GM23338 (cell line): ENCODE measurements around the gene CCDC149. TPM values are rescaled to one million over a fixed set of nuclear protein-coding genes. Genes with fewer than 3 reads are reported as not detected.

Experiments used
- ATAC-seq: fragments of 200-7000 bp; cut with Tn5 transposase; 3 replicates; pipeline ENCODE4 v1.9.1; 2020
- DNase-seq: peaks from one replicate; pipeline ENCODE4 v3.0.0-alpha.2; 2015; ENCODE audit warnings: low spot score
- H2AFZ ChIP-seq: fragments of 200-600 bp; sonication (generic); 2 replicates; pipeline ENCODE4 v1.8.0; 2016; ENCODE audit warnings: antibody characterized with exemption, mild to moderate bottlenecking, moderate library complexity
- H3F3A ChIP-seq: fragments of 200-600 bp; sonication (generic); replicated peaks from 2 replicates; pipeline ENCODE4 v1.8.0; 2017; ENCODE audit warnings: antibody characterized with exemption, mixed run types, low read depth
- H3K27ac ChIP-seq: fragments of 200-600 bp; sonication (generic); 2 replicates; pipeline ENCODE4 v1.6.1; 2016; ENCODE audit warnings: low read depth
- H3K27me3 ChIP-seq: fragments of 200-600 bp; sonication (generic); 2 replicates; pipeline ENCODE4 v1.8.0; 2016; ENCODE audit warnings: mild to moderate bottlenecking, mixed run types, moderate library complexity; ENCODE audit not compliant: insufficient read depth
- H3K36me3 ChIP-seq: fragments of 200-600 bp; sonication (generic); 2 replicates; pipeline ENCODE4 v1.8.0; 2016; ENCODE audit warnings: mild to moderate bottlenecking; ENCODE audit not compliant: insufficient read depth
- H3K4me1 ChIP-seq: fragments of 200-600 bp; sonication (generic); 2 replicates; pipeline ENCODE4 v1.8.0; 2016; ENCODE audit warnings: mild to moderate bottlenecking, moderate library complexity; ENCODE audit not compliant: insufficient read depth
- H3K4me2 ChIP-seq: fragments of 200-600 bp; sonication (generic); 2 replicates; pipeline ENCODE4 v1.7.1; 2017; ENCODE audit warnings: mixed run types
- H3K4me3 ChIP-seq: fragments of 200-600 bp; sonication (generic); 2 replicates; pipeline ENCODE4 v1.6.1; 2016; ENCODE audit warnings: mixed run types
- H3K79me2 ChIP-seq: fragments of 200-600 bp; sonication (generic); replicated peaks from 2 replicates; pipeline ENCODE4 v1.8.0; 2017; ENCODE audit warnings: mild to moderate bottlenecking; ENCODE audit not compliant: insufficient read depth
- H3K9me2 ChIP-seq: fragments of 200-600 bp; sonication (generic); 2 replicates; pipeline ENCODE4 v1.8.0; 2017; ENCODE audit not compliant: insufficient read depth
- H4K20me1 ChIP-seq: fragments of 200-600 bp; sonication (generic); replicated peaks from 2 replicates; pipeline ENCODE4 v1.8.0; 2017; ENCODE audit warnings: mild to moderate bottlenecking; ENCODE audit not compliant: insufficient read depth
- H3K27ac Mint-ChIP-seq: 2 replicates; pipeline ENCODE4 v1.8.0; 2020; ENCODE audit warnings: inconsistent platforms, mild to moderate bottlenecking, moderate library complexity, mixed read lengths
- H3K27me3 Mint-ChIP-seq: 3 replicates; pipeline ENCODE4 v1.8.0; 2022; ENCODE audit warnings: low read depth, mild to moderate bottlenecking, moderate library complexity, mixed read lengths, inconsistent platforms; ENCODE audit not compliant: insufficient read depth, poor library complexity
- H3K36me3 Mint-ChIP-seq: 3 replicates; pipeline ENCODE4 v1.8.0; 2021; ENCODE audit warnings: low read depth, mild to moderate bottlenecking, inconsistent platforms, moderate library complexity, mixed read lengths
- H3K4me1 Mint-ChIP-seq: 3 replicates; pipeline ENCODE4 v1.8.0; 2020; ENCODE audit warnings: mild to moderate bottlenecking, inconsistent platforms, mixed read lengths
- H3K4me3 Mint-ChIP-seq: 3 replicates; pipeline ENCODE4 v1.8.0; 2021; ENCODE audit warnings: moderate library complexity, mild to moderate bottlenecking, inconsistent platforms, mixed read lengths
- H3K9me3 Mint-ChIP-seq: 3 replicates; pipeline ENCODE4 v1.8.0; 2020; ENCODE audit warnings: moderate library complexity, mild to moderate bottlenecking, inconsistent platforms, mixed read lengths
- EZH2phosphoT487 ChIP-seq: fragments of 200-600 bp; sonication (generic); IDR thresholded peaks from one replicate; pipeline ENCODE4 v1.8.1; 2018; ENCODE audit warnings: antibody characterized with exemption; ENCODE audit not compliant: unreplicated experiment
- JUNB ChIP-seq: IDR thresholded peaks from one replicate; pipeline ENCODE4 v1.6.1; 2016; ENCODE audit warnings: antibody characterized with exemption; ENCODE audit not compliant: unreplicated experiment
- NANOG ChIP-seq: IDR thresholded peaks from 2 replicates; pipeline ENCODE4 v1.6.1; 2016; ENCODE audit warnings: antibody characterized with exemption, borderline replicate concordance
- STAT1 ChIP-seq: IDR thresholded peaks from one replicate; pipeline ENCODE4 v1.6.1; 2016; ENCODE audit warnings: antibody characterized with exemption; ENCODE audit not compliant: unreplicated experiment
- ZNF114 ChIP-seq: fragments of 250-450 bp; sonication (Bioruptor Pico); IDR thresholded peaks from 2 replicates; pipeline ENCODE4 v1.5.0; 2020; ENCODE audit warnings: mild to moderate bottlenecking, moderate library complexity
- polyA plus RNA-seq: library from polyadenylated mRNA; unstranded; fragments of >200 nt; fragmentation: Nextera tagmentation; extraction: Ambion mirVana; gene quantifications from 2 replicates; pipeline ENCODE4 v1.2.1, GENCODE V29; 2016
- total RNA-seq: library from RNA; depleted of rRNA; stranded (reverse); fragments of >200 nt; shearing (Covaris generic); gene quantifications from 2 replicates; pipeline ENCODE4 v1.2.3, GENCODE V29; 2014
- TF ChIP-seq, protein P1 (sequence below): IDR thresholded peaks from one replicate; pipeline ENCODE4 v1.6.1; 2018; ENCODE audit warnings: antibody characterized with exemption; ENCODE audit not compliant: unreplicated experiment
- TF ChIP-seq, protein P2 (sequence below): IDR thresholded peaks from 2 replicates; pipeline ENCODE4 v1.6.1; 2016; ENCODE audit warnings: antibody characterized with exemption

The CCDC149 gene
- total and polyA plus RNA-seq, 2 experiments from 2014 or later, result 2.6 to 6.4 TPM

DNA sequence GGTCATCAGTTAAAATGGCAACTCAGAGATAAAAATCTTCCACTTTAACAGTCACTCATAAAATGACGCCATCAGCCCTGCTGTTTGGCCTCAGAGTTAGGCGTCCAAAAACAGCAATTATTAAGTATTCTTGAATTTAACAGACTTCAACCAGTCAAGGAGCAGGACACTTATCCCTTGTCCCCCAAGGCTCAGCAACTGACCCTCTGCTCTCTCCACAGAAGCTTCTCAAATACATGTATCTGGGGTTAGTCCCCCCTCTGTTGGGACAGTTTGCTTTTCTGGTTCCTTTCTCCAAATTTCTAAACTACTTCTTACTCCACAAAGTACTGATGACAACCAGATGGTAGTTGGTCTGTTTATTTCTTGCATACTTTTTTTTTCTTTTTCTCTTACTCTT is 63.1 kb downstream of the CCDC149 start:
- Mint-ChIP-seq H3K4me3 (no peak overlapping the region), H3K27ac (no peak overlapping the region), H3K27me3 (peaks cover 2% of the 10 kb centered on the region), H3K36me3 (no peaks in the 10 kb centered on the region; the same call in 2 of the 3 replicates), H3K9me3 (no peaks in the 10 kb centered on the region; the same call in 2 of the 3 replicates), H3K4me1 (peaks cover 20% of the 10 kb centered on the region)
- Histone ChIP-seq H3K9me2 (no peaks in the 10 kb centered on the region), H3K36me3 (no peaks in the 10 kb centered on the region), H3K4me1 (no peaks in the 10 kb centered on the region; the same call in 1 of the 2 replicates), H3K27ac (no peak overlapping the region), H3K4me2 (no peak overlapping the region), H3K27me3 (no peaks in the 10 kb centered on the region), H3K4me3 (no peak overlapping the region), H3K79me2 (no peaks in the 10 kb centered on the region), H4K20me1 (0 out of 2 replicates have a peak, but pooled peaks cover 2% of the 10 kb centered on the region), H2AFZ (no peak overlapping the region), H3F3A (no peaks in the 10 kb centered on the region)
- TF ChIP-seq, protein P1, sequence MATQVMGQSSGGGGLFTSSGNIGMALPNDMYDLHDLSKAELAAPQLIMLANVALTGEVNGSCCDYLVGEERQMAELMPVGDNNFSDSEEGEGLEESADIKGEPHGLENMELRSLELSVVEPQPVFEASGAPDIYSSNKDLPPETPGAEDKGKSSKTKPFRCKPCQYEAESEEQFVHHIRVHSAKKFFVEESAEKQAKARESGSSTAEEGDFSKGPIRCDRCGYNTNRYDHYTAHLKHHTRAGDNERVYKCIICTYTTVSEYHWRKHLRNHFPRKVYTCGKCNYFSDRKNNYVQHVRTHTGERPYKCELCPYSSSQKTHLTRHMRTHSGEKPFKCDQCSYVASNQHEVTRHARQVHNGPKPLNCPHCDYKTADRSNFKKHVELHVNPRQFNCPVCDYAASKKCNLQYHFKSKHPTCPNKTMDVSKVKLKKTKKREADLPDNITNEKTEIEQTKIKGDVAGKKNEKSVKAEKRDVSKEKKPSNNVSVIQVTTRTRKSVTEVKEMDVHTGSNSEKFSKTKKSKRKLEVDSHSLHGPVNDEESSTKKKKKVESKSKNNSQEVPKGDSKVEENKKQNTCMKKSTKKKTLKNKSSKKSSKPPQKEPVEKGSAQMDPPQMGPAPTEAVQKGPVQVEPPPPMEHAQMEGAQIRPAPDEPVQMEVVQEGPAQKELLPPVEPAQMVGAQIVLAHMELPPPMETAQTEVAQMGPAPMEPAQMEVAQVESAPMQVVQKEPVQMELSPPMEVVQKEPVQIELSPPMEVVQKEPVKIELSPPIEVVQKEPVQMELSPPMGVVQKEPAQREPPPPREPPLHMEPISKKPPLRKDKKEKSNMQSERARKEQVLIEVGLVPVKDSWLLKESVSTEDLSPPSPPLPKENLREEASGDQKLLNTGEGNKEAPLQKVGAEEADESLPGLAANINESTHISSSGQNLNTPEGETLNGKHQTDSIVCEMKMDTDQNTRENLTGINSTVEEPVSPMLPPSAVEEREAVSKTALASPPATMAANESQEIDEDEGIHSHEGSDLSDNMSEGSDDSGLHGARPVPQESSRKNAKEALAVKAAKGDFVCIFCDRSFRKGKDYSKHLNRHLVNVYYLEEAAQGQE, result no peak
- TF ChIP-seq STAT1 (no peak), ZNF114 (no peak), JUNB (no peak)
- DNase-seq (no peak), ATAC-seq (no peak)

DNA sequence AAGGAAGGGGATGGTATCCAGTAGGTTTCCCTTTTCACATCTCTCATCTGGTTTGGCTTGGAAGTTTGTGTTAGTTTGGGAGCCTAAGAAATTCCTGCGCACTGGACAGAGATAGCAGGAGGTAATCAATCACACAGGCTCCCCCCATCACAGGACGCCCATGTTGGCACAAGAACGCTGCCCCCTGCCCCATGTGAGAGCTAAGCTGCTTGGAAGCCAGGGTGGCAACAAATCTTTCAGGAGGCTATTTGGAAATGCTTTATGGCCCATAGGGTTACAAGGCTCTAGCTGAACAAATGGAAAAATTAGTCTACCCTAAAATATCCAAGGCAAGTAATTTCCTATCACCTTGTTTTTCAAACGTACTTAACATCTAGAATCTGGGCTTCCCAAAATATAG is 63.5 kb downstream of the CCDC149 start:
- Mint-ChIP-seq H3K27ac (no peak overlapping the region), H3K4me1 (peaks cover 20% of the 10 kb centered on the region), H3K36me3 (no peaks in the 10 kb centered on the region; the same call in 2 of the 3 replicates), H3K9me3 (no peaks in the 10 kb centered on the region; the same call in 2 of the 3 replicates), H3K27me3 (peaks cover 2% of the 10 kb centered on the region), H3K4me3 (no peak overlapping the region)
- Histone ChIP-seq H3K4me2 (no peak overlapping the region), H3F3A (no peaks in the 10 kb centered on the region), H4K20me1 (0 out of 2 replicates have a peak, but pooled peaks cover 2% of the 10 kb centered on the region), H3K79me2 (no peaks in the 10 kb centered on the region), H2AFZ (0 out of 2 replicates have a peak overlapping the region, but pooled peaks have one; percentile 38), H3K27me3 (no peaks in the 10 kb centered on the region), H3K4me1 (no peaks in the 10 kb centered on the region; the same call in 1 of the 2 replicates), H3K4me3 (no peak overlapping the region), H3K9me2 (no peaks in the 10 kb centered on the region), H3K27ac (no peak overlapping the region), H3K36me3 (no peaks in the 10 kb centered on the region)
- no peak for ATAC-seq
- TF ChIP-seq STAT1 (no peak), NANOG (no peak), JUNB (no peak), EZH2phosphoT487 (no peak)
- TF ChIP-seq, protein P2, sequence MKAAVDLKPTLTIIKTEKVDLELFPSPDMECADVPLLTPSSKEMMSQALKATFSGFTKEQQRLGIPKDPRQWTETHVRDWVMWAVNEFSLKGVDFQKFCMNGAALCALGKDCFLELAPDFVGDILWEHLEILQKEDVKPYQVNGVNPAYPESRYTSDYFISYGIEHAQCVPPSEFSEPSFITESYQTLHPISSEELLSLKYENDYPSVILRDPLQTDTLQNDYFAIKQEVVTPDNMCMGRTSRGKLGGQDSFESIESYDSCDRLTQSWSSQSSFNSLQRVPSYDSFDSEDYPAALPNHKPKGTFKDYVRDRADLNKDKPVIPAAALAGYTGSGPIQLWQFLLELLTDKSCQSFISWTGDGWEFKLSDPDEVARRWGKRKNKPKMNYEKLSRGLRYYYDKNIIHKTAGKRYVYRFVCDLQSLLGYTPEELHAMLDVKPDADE, result no peak
- DNase-seq, result no peak
